COR-L47 (cell line): ENCODE results near the gene POGLUT3.

Experiments used
- DNase-seq: peaks from one replicate; lab custom pipeline; 2025; lab: John Stamatoyannopoulos, UW

The POGLUT3 gene, protein sequence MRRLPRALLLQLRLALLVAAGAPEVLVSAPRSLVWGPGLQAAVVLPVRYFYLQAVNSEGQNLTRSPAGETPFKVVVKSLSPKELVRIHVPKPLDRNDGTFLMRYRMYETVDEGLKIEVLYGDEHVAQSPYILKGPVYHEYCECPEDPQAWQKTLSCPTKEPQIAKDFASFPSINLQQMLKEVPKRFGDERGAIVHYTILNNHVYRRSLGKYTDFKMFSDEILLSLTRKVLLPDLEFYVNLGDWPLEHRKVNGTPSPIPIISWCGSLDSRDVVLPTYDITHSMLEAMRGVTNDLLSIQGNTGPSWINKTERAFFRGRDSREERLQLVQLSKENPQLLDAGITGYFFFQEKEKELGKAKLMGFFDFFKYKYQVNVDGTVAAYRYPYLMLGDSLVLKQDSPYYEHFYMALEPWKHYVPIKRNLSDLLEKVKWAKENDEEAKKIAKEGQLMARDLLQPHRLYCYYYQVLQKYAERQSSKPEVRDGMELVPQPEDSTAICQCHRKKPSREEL

DNA sequence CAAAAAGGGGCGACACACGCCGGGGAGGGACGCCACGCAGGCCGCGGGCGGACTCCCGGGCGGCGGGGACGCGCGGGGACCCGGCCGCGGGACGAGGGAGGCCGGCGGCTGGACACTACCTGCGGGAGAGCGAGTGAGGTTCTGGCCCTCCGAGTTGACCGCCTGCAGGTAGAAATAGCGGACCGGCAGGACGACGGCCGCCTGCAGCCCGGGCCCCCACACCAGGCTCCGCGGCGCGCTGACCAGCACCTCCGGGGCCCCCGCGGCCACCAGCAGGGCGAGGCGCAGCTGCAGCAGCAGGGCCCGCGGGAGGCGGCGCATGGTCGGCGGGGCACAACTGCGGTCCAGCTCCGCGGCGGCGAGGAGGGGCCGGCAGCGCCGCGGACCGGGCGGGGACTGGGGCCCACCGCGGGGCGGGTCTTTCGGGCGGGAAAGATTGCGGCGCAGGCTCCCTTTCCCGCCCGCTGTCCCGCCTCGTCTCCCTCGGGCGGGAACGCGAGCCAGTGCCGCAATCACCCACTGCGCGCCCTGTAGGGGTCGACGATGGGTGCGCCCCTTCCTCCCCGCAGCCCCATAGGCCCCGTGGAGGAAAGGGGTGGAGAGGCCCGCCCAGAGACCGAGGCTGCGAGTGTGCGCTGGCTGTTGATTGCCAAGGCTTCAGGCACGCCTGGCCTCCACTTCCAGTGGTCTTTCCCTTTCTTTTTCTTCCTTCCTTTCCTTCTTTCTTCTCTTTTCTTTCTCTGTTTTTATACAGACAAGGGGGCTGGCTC, at the start of gene POGLUT3:
Gene POGLUT3, minus strand, starts transcription at position 339 of the 770 bp plus-strand sequence. Its CDS starts 18 bp downstream, at position 321.
- DNase-seq = peak; percentile 77

DNA sequence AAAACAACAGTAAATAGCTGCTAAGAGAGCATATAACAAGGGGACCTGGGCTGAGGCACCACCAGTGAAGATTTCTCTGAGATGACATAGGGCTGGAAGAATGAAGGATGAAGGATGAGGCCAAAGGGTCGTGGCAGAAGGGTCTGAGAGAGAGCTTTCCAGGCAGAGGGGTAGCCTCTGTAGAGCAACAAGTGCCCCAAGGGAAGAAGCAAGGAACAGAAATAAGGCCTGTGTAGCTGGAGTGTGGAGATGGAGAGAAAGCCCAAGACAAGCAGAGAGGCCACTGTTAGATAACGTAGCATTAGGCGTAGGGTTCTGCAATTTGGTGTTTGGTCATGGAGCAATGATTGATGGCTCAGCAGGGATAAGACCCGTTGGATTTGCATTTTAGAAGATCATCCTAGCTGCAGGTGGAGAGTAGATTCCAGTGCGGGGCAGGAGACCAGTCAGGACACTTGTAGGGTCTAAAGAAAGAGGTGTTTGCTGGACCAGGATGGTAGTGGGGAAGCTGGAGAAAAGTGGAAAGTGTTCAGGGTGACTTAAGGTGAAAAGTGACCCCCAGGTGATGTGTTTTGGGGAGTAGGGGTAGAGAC, 47.8 kb upstream of the POGLUT3 start:
- no peak for DNase-seq

DNA sequence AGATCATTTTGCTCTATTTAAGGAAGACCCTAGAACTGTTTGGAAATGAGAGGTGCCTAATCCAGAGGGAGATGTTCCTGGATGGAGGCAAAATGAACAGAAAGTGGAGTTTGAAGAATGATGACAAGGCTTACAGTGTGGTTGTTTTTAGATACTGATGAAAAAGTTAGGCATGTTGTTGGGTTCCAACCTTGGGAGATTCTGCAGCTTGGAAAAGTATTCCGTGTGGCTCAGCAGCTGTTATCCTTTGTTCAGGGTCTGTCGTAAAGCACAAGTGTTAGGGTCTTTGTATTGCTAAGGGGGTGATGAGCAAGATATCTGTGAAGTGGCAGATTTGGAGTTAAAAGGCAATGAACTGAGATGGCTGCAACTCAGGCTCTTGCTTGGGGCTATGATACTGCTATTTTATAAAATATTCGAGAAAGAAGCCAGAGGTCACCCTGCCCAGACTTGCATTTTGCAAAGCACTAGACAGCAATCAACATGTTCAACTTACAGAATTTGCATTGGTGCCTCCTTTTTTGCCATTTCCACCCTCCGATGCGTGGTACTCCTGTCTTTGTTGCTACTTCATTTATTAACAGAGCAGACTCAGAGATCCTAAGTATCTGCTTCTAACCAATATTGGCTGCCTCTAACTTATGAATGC, 45.3 kb upstream of the POGLUT3 start:
- no peak for DNase-seq

DNA sequence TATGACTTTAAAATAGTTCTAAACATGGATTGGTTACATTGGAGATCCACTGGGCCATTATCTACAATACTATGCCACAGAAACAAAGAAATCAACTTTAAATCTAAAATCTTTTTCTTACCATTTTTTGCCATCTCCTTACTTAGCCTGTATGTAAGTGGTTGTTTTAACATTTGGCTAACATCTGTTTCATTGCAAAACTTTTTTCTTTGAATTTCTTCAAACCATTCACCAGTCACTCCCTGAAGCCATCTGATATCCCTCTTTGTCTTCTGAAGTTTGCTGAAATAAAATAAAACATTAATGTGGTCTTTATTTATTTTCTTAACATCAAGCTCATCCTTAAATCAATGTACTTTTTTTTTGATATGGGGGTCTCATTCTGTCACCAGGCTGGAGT, 43.3 kb upstream of the POGLUT3 start:
- no peak for DNase-seq

DNA sequence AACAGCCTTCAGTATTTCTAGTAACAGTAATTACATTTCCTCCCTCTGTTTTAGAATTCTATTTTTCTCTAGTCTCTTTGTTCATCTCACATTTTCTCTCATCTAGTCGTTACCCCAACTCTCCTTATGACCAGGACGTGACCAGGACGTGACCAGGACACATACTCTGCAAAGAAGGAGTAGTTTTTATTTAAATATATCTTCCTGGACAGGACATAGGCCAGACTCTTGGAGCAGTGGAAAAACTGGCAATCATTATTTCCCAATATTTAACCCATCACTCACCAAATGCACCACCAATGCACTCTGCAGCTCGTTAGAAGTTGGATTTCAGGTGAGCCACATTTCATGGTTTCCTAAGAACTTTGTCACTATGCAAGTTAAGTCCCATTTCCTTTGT, 40.3 kb upstream of the POGLUT3 start:
- no peak for DNase-seq

DNA sequence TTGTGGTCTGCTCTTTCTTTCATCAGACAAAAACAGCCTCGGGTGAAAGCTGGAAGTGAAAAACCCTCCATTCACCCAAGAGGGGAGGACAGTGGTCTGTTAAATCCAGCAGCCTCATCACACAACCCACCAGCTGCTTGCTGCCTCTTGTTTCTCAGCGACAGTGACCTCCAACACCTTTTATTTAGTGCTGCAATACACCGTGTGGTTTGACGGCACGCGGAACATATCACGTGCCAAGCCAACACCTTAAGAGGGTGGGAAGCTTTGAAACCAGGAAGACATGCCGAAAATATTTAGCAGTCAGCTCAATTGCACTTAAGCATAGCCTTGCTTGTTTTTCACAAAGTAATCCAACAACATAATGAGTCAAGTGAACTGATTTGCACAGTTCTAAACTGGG, 39.8 kb upstream of the POGLUT3 start:
- DNase-seq = no peak

DNA sequence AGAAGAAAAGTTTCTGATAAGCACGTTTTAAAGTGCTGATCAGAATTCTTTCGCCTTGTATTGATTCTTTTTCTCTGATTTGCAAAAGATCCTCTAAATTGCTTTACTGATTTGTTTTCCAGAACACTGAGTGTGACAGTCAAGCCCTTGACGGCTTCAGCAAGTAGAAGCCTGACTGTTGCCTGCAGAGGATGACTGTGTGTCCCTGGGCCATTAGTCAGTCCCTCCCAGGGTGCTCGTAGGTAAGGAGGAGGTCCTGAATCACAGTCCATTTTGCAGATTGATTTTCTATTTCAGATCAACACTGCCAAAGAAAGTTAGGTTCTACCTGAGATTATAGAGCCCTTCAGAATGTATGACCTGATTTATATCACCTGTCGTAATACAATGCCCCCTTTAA, 38.6 kb upstream of the POGLUT3 start:
- DNase-seq = no peak

DNA sequence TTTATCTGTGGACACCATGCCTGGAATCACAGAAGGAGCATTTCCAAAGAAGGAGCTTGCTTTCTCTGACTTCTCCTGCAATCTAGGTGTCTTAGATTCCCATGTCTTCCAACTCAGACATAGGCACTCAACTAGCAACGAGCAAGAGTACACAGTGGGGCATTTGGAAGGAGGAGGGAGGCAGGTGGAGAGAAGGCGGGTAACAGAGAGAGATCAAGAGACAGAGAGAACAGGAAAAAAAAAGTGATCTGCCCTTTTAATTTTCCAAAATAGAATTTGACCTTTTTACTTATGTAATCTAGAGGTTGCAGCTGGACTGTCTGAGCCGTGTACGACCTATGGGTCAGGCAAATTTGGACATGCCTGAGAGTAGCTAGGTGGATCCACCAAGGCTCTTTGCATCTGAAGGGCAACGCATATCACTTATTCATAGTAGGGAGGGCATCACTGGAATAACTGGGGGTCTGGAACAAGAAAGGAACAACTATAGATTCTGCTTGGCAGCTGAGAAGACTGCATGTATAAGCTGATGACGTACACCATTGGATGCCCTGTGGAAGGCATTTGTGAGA, 37.3 kb upstream of the POGLUT3 start:
- DNase-seq = no peak

DNA sequence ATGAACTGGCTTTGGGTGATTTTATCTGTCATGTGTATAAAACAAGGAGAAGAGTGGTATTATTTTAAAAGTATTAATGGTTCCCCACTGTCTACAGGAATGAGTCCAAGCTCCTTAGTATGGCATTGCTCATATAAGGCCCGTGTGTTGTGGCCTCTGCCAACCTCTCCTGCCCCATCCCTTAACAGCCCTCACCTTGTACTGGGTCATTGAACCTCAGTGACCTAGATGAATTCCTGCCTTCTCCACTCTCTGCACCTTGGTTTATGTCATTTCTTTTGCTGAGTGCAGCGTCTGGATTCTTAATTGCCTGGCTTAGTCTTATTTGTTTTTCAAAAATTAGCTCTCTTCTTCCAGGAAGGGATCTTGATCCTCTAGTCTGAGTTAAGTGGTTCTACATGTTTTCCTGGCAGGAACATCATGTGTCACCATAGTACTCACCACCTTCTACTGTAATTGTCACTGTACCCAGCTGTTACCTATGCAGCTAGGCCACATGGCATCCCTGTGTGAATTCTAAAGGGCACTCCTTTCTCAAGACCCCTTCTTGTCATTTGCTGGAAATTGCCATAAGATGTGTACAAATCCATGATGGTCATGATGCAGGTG, 36.2 kb upstream of the POGLUT3 start:
- no peak for DNase-seq

DNA sequence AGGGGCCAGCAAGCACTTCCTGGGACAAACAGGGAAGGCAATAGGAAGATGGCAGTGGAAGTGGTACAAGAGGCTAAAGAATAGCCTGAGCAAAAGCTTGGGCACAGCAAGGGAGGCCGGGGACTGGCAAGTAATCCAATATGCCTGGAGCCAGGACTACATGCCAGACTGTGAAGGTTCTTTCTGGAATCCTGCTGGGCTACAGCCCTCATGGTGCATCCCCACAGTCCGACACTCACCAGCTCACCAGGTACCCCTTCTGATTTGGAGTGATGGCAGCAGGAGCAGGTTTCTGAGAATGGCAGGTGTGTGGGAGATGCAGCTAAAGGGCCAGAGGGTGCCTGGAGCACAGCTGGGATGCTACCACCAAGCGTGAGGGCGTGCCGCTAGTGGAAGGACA, 32.2 kb upstream of the POGLUT3 start:
- DNase-seq = no peak

DNA sequence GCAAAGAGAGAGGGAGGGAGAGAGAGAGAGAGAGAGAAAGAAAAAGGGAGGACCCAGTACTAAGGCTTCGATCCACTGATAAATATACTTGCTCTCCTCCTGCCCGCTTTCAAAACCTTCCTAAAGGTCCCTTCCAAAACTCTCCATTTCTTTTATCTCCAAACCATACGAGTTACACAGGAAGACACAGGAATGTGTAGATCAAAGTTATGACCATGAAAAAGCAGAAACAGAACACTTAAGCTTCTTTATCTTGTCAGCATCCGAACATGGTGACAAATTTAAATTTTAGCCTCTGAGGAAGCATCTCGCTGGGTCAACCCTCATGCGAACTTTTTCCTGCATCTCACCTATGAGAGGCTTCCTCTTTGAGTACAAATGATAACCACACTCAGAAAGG, 29.2 kb upstream of the POGLUT3 start:
- DNase-seq = no peak

DNA sequence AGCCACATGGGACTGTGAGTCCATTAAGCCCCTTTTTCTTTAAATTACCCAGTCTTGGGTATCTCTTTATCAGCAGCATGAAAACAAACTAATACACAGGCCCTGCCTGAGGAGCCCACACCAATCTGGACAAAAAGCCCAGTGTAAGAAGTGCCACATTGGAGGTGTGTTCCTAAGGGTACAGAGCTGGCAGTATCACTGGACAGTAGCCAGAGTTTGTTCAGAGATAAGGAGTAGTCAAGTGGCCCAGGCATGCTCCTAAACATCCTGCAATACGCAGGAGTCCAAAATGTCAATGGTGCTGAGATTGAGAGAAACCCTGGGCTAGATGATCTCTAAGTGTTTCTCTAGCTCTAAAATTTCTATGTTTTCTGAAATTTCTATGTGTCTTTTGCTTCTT, 27.0 kb upstream of the POGLUT3 start:
- DNase-seq = no peak

DNA sequence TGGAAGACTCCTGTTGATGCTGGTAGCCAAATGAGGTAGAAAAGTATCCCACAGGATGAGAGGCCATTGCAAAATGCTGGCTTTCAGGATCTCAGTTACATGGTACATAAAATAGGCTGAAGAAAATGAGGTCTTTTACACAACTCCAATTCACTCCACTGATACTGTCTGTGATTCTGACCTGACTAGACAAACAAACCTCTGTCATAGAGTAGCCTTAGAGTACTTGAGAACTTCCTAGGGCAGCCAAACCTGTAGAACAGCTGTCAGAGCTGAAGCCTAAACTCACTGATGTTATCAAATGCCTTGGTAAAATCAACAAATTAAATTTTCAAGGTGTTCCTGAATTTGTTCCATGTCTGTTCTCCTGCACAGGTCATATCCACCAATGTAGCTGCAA, 26.2 kb upstream of the POGLUT3 start:
- DNase-seq = no peak

DNA sequence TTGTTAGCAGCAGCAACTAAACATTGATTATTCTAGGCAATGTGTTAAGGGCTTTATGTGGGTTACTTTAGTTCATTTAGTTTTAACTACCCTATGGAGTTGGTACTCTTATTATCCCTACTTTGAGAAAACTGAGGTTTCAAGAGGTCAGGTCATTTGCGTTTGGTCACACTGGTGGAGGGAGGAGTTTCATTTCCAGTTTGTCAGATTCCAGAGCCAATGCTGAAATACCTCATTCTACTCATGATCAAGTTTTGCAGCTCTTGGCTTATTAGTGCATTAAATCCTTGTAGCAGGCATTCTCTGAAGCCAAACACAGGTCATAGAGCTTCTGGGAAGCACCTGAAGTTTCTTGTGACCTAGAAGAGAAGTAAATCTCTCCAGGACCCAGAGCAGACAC, 24.1 kb upstream of the POGLUT3 start:
- no peak for DNase-seq

DNA sequence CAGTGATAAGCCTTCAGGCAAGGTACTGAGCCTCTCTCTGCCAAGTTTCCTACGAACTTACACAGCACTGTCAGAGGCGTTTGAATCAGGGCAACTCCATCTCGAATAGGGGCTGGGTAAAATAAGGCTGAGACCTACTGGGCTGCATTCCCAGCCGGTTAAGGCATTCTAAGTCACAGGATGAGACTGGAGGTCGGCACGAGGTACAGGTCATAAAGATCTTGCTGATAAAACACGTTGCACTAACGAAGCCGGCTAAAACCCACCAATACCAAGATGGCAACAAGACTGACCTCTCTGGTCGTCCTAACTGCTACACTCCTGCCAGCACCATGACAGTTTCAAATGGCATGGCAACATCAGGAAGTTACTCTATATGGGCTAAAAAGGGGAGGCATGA, 20.4 kb upstream of the POGLUT3 start:
- DNase-seq = no peak

DNA sequence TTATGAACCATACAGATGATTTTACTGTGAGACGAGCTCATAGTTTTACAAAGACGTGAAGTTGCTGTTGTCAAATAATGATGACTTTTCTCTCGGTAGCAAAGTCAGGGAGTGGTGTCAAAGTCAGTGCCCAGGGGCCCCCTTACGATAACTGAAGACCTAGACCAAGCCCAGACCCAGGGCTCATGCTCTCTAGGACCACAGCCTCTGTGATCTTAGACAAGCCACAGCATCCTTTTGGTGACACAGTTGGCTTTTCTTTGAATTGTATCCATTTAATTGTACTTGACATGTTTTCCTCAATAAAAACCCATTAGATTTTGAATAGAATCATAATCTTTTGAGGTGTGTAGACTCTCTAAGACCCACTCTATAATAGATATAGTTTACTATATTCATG, 17.9 kb upstream of the POGLUT3 start:
- no peak for DNase-seq

DNA sequence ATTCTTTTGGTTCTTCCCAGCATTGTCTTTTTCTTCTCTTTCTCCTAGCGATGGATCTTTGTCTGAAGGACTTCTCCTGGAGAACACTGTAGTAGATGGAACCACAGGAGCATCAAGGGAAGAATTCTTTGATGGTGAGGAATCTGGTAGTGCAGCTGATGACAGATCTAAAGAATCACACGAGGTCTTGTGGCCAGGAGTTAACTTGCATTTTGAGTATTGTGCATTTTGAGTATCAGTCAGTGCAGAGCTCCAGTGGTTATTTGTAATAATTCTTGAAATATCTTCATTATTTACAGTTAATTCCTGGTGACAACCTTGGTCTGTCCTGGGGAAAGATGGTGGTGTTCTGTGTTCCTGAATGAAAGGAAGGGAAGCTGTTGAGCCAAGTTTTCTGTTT, 14.5 kb upstream of the POGLUT3 start:
- DNase-seq = no peak

DNA sequence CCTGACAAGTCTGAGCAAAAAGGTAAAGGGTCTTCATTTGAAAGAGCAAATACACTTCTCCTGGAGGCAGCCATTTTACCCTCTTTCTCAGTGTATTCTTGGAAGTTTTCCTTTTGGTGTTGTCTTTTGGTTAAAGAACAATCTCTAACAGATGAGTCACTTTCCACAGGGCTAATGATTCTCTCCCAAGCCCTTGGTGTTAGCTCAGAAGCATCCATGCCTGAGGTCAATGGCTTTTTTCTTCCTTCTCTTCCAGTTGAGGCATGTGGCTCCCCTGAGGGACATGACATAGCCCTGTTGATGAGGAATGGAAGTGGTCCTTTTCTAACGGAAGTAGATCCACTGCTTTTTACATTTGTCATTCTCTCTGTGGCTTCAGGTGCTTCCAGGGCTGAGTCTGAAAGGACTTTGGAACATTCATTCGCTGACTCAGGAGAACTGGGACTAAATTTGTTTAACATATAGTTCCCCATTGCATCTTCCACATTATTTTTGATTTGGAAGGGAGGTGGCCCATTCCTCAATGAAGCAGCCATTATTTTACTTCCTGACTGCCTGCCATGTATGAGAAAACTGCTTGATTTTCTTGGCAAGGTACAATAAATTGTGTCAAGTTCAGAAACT, 13.8 kb upstream of the POGLUT3 start:
- no peak for DNase-seq

DNA sequence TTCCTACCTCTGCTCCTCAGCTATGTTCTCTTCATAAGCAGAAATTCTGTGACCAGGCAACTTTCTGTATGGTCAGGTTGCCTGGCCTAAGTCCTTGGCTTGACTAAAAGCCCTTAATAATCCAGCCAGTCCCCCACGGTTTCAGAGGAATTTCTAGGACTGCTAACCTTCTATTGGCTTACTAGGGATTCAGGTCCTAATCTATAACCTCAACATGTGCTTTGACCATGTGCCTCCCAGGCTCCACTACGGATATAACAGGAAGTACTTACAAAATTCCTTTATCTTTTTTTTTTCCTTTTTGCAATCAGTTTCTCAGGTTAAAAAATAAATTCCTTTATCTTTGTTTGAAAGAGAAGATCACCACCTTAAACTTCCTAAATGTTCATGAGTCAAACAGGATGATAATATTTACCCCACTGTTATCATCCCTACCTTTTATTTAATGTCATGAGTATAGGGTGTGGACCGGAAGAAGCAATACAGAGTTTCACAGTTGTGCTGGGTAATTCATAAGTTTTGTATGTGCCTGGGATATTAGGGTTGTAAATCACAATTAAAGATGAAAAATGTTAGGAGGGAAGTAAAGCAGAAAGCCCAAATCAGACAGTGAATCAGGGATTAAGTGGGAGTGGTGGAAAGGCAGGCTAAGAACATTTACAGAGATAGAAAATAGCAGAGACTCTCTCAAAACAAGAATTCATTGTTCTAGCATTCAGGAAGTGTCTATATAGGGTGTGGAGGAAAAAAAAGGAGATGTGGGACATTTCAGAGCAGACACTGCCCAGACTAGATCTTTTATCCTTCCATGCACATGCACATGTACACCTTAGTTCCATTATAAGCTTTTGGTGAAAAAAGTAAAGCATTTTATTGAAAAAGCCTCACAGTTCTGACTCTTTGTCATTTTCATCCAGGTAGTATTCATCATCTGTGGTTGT, 10.7 kb upstream of the POGLUT3 start:
- DNase-seq = no peak

DNA sequence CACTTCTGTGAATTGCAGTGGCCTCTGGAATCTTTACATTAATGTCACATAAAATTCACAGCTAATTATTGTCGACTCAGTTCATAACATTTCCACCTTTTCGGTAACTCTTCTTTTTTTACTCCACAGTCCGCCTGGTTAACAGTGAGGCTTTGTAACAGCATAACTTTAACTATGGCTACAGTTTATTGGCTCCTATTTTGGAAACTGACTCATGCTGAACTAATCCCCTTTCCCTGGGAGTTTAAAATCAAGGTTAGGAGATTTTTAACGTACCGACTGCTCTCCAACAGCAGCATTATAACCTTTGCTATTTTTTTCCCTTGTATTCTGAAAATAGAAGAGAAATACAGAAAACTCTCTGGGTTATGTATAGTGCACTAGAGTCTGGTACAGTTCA, 3.2 kb upstream of the POGLUT3 start:
- no peak for DNase-seq
